ENCODE measurements around the gene ADAM15.

DNA sequence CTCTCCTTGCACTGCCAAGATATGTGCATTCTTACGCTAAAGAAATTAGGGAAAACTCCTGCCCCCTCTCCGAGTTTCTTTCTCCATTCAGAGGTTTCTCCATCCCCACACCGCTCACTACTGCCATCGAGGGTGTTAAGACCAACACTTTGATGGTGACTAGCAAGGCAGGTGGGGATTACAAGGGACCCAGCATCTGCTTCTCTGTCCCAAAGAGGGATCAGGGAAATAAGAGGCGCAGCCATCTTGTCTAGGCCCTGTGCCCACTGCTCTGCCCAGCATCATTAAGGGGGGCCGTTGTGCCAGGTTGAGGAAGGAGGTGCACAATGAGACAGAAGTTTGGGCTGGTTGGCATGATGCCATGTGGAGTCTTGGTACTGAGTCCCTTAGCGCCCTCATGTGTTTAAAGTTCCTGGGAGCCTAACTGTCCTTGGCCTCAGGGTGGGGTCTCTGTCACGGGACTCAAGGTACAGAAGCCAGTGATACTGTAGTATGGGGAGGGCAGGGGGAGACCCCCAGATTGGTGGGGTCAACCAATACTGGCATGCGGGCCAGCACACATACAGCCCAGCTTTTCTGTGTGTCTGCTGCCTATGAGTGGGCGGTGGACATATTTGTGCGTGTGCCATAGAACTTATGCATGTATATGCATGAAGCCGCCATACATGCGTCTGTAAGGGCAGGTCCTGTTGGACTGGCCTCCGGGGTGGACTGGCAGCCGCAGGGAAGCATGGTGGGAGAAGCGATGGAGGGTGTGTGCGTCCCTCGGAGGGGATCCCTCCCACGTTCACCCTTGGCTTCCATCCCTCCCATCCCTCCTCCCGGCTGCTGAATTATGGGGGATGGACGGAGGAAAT is 33.0 kb downstream of the ADAM15 start:
- TF ChIP-seq, protein P1, sequence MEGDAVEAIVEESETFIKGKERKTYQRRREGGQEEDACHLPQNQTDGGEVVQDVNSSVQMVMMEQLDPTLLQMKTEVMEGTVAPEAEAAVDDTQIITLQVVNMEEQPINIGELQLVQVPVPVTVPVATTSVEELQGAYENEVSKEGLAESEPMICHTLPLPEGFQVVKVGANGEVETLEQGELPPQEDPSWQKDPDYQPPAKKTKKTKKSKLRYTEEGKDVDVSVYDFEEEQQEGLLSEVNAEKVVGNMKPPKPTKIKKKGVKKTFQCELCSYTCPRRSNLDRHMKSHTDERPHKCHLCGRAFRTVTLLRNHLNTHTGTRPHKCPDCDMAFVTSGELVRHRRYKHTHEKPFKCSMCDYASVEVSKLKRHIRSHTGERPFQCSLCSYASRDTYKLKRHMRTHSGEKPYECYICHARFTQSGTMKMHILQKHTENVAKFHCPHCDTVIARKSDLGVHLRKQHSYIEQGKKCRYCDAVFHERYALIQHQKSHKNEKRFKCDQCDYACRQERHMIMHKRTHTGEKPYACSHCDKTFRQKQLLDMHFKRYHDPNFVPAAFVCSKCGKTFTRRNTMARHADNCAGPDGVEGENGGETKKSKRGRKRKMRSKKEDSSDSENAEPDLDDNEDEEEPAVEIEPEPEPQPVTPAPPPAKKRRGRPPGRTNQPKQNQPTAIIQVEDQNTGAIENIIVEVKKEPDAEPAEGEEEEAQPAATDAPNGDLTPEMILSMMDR (IDR thresholded peaks at IDR 0.05) = no peak
- no peak for TF ChIP-seq POLR2A (IDR thresholded peaks at IDR 0.05; ENCODE audit: low read depth)

All from esophagus muscularis mucosa (tissue), 3 donors.